A549 (cell line): ENCODE measurements around the gene RAD9A. TPM values are rescaled to one million over a fixed set of nuclear protein-coding genes. Genes with fewer than 3 reads are reported as not detected.
A peak's percentile ranks its signal among the peaks of the same experiment; 100 is the strongest.

ENCODE experiments used
- ATAC-seq, 2 experiments: fragments of 200-7000 bp in 1 of 2; fragments of >200 bp in 1 of 2; cut with Nextera tagmentation in 1 of 2; cut with Tn5 transposase in 1 of 2; 3 replicates each; pipeline versions ENCODE4 v1.8.0 to v1.9.1; 2018 to 2020; ENCODE audit warnings: mild to moderate bottlenecking in 1 of 2, moderate library complexity in 1 of 2
- CTCF ChIA-PET: fragments of 300-600 bp; sonication (Branson Sonifier 250); formaldehyde crosslinking; extraction: SDS; loops from one replicate; lab custom pipeline; 2021; ENCODE audit warnings: antibody characterized with exemption, inconsistent platforms; lab: Yijun Ruan, JAX
- POLR2A ChIA-PET: fragments of 350-600 bp; formaldehyde crosslinking; extraction: SDS; loops from one replicate; lab custom pipeline; 2021; ENCODE audit warnings: antibody characterized with exemption, inconsistent platforms; lab: Yijun Ruan, JAX
- DNase-seq, 2 experiments: peaks; one replicate each; pipeline versions ENCODE4 v3.0.0 to v3.0.0-alpha.2; 2011 to 2016; ENCODE audit warnings: low read depth in 1 of 2, low spot score in 1 of 2
- FAIRE-seq: peaks from 2 replicates; lab custom pipeline; 2011; peaks lifted over from hg19 to GRCh38; lab: Jason Lieb, UNC
- H3K27ac ChIP-seq, 2 experiments: fragments of >200 bp; sonication (Bioruptor Twin); formaldehyde crosslinking; 3 replicates each; pipeline ENCODE4 v1.5.1; 2016 to 2017
- H3K4me1 ChIP-seq: fragments of >200 bp; sonication (Bioruptor Twin); formaldehyde crosslinking; 3 replicates; pipeline ENCODE4 v1.6.1; 2016
- H3K4me2 ChIP-seq: fragments of >200 bp; sonication (Bioruptor Twin); formaldehyde crosslinking; 3 replicates; pipeline ENCODE4 v1.6.1; 2016
- H3K4me3 ChIP-seq: fragments of >200 bp; sonication (Bioruptor Twin); formaldehyde crosslinking; 3 replicates; pipeline ENCODE4 v1.5.1; 2016
- H3K9me3 ChIP-seq: fragments of >200 bp; sonication (Bioruptor Twin); formaldehyde crosslinking; 3 replicates; pipeline ENCODE4 v1.6.1; 2016
- BCL3 ChIP-seq: fragments of >200 bp; sonication (Bioruptor Twin); formaldehyde crosslinking; IDR thresholded peaks from 3 replicates; pipeline ENCODE4 v1.6.1; 2016
- BHLHE40 ChIP-seq: IDR thresholded peaks from 2 replicates; pipeline ENCODE4 v1.6.1; 2012; ENCODE audit warnings: low read depth, low read length, inconsistent platforms
- CEBPB ChIP-seq, 2 experiments: fragments of >200 bp in 1 of 2; sonication (Bioruptor Twin) in 1 of 2; formaldehyde crosslinking in 1 of 2; IDR thresholded peaks; 2 replicates each; pipeline ENCODE4 v1.6.1; 2012 to 2016
- EP300 ChIP-seq, 2 experiments: fragments of >200 bp; sonication (Bioruptor Twin); formaldehyde crosslinking; IDR thresholded peaks; 2 replicates in 1 of 2; 3 replicates in 1 of 2; pipeline ENCODE4 v1.6.1; 2016 to 2017
- FOXS1 ChIP-seq: fragments of 250-450 bp; sonication (Bioruptor Pico); IDR thresholded peaks from 2 replicates; pipeline ENCODE4 v1.5.0; 2020; ENCODE audit warnings: mild to moderate bottlenecking, moderate library complexity
- HDAC2 ChIP-seq: fragments of 200-600 bp; sonication (generic); IDR thresholded peaks from 2 replicates; pipeline ENCODE4 v1.6.1; 2016
- HOXB13 ChIP-seq: fragments of 250-450 bp; sonication (Bioruptor Pico); IDR thresholded peaks from 2 replicates; pipeline ENCODE4 v1.5.0; 2020; ENCODE audit warnings: low read depth, mild to moderate bottlenecking, moderate library complexity
- HOXB5 ChIP-seq: fragments of 250-450 bp; sonication (Bioruptor Pico); IDR thresholded peaks from 2 replicates; pipeline ENCODE4 v1.5.0; 2020; ENCODE audit warnings: mild to moderate bottlenecking, moderate library complexity
- JUN ChIP-seq, 2 experiments: fragments of >200 bp; sonication (Bioruptor Twin); formaldehyde crosslinking; IDR thresholded peaks; 2 replicates in 1 of 2; 3 replicates in 1 of 2; pipeline ENCODE4 v1.6.1; 2016 to 2017
- MAFK ChIP-seq: fragments of 450-650 bp; IDR thresholded peaks from 2 replicates; pipeline ENCODE4 v1.6.1; 2014; ENCODE audit not compliant: partially characterized antibody
- MYC ChIP-seq: IDR thresholded peaks from 2 replicates; pipeline ENCODE4 v1.6.1; 2012; ENCODE audit warnings: mild to moderate bottlenecking, inconsistent platforms, low read length, improper control_type of control experiment, borderline replicate concordance
- NPAS2 ChIP-seq: fragments of 250-450 bp; sonication (Bioruptor Pico); IDR thresholded peaks from 2 replicates; pipeline ENCODE4 v1.8.0; 2022; ENCODE audit warnings: mild to moderate bottlenecking, moderate library complexity, borderline replicate concordance
- POLR2AphosphoS2 ChIP-seq: conservative IDR thresholded peaks from 2 replicates; pipeline ENCODE4 v1.6.1; 2012; ENCODE audit warnings: low read length, improper control_type of control experiment, inconsistent platforms
- RAD21 ChIP-seq, 2 experiments: fragments of >200 bp in 1 of 2; sonication (Bioruptor Twin) in 1 of 2; formaldehyde crosslinking in 1 of 2; IDR thresholded peaks in 1 of 2; conservative IDR thresholded peaks in 1 of 2; 2 replicates in 1 of 2; 3 replicates in 1 of 2; pipeline ENCODE4 v1.6.1; 2012 to 2018; ENCODE audit warnings: inconsistent platforms in 1 of 2
- RARB ChIP-seq: fragments of 250-450 bp; sonication (Bioruptor Pico); IDR thresholded peaks from 2 replicates; pipeline ENCODE4 v1.8.0; 2021; ENCODE audit warnings: mild to moderate bottlenecking, moderate library complexity
- RNF2 ChIP-seq: fragments of 200-600 bp; sonication (generic); IDR thresholded peaks from 2 replicates; pipeline ENCODE4 v1.6.1; 2016; ENCODE audit warnings: low read depth, mild to moderate bottlenecking, antibody characterized with exemption, moderate library complexity, borderline replicate concordance
- SREBF2 ChIP-seq: fragments of 450-650 bp; IDR thresholded peaks from 2 replicates; pipeline ENCODE4 v1.6.1; 2014; ENCODE audit warnings: mild to moderate bottlenecking, moderate library complexity
- TP53 ChIP-seq: fragments of 250-450 bp; sonication (Bioruptor Pico); IDR thresholded peaks from 2 replicates; pipeline ENCODE4 v1.5.0; 2021; ENCODE audit warnings: mild to moderate bottlenecking, moderate library complexity
- ZC3H11A ChIP-seq: fragments of 450-650 bp; IDR thresholded peaks from 2 replicates; pipeline ENCODE4 v1.6.1; 2014; ENCODE audit warnings: antibody characterized with exemption, mild to moderate bottlenecking
- ZFP36 ChIP-seq: fragments of 450-650 bp; IDR thresholded peaks from 2 replicates; pipeline ENCODE4 v1.6.1; 2014; ENCODE audit warnings: borderline replicate concordance; ENCODE audit not compliant: partially characterized antibody
- ZNF302 ChIP-seq: fragments of 250-450 bp; sonication (Bioruptor Pico); IDR thresholded peaks from 2 replicates; pipeline ENCODE4 v1.9.0; 2021; ENCODE audit warnings: inconsistent platforms, mild to moderate bottlenecking, moderate library complexity
- WGBS: methylation state at CpG from one replicate; pipeline ENCODE4 v1.1.6; 2017; ENCODE audit errors: missing lambda C conversion rate; 5-methylcytosine and 5-hydroxymethylcytosine counted together
- polyA plus RNA-seq, 4 experiments: library from polyadenylated mRNA; depleted of rRNA in 3 of 4; stranded (reverse); fragments of >200 nt; fragmentation: RNase III in 1 of 4; extraction: RNeasy Plus Mini Kit Qiagen cat#74134 plus additional on column Dnase treatment in 1 of 4; gene quantifications; 2 replicates in 3 of 4; 3 replicates in 1 of 4; pipeline ENCODE4 v1.2.3, GENCODE V29; 2011 to 2017
- TF ChIP-seq, protein P1 (sequence below): IDR thresholded peaks from 2 replicates; pipeline ENCODE4 v1.6.1; 2012
- TF ChIP-seq, protein P2 (sequence below): fragments of >200 bp; sonication (Bioruptor Twin); formaldehyde crosslinking; IDR thresholded peaks from 3 replicates; pipeline ENCODE4 v1.5.1; 2016

RAD9A gene
- polyA plus RNA-seq, 2 of the 4 experiments (the other 2 are of a cell fraction) = 19.0 to 43.7 TPM

GRCh38 chr11:67369275-67369674 lies 22.5 kb upstream of the RAD9A start:
- no peaks in the 10 kb centered on the region for H3K9me3 ChIP-seq
- ChIA-PET CTCF (interaction anchor here (0.9 to 46.2 kb wide), 6 partner anchors 11 to 106 kb away, joined by 3 to 1913 read pairs (median 14); partner anchors contain the start of genes POLD4, PPP1CA, RAD9A and TBC1D10C), POLR2A (interaction anchor here (0.9 to 9.3 kb wide), 4 partner anchors 10 to 22 kb away, joined by 3 to 172 read pairs (median 16); partner anchors contain the start of genes POLD4 and RAD9A)
- peak overlapping the region; percentile 95 to 100 for H3K27ac ChIP-seq
- peak overlapping the region; percentile 68; the same call in 1 of the 3 replicates for H3K4me3 ChIP-seq
- no peak for ATAC-seq
- no peak for DNase-seq
- TF ChIP-seq HDAC2 = no peak
- no peak for TF ChIP-seq ZNF302
- TF ChIP-seq TP53 (CRISPR knock-in tag) = no peak
- TF ChIP-seq NPAS2 = no peak
- TF ChIP-seq, protein P1, sequence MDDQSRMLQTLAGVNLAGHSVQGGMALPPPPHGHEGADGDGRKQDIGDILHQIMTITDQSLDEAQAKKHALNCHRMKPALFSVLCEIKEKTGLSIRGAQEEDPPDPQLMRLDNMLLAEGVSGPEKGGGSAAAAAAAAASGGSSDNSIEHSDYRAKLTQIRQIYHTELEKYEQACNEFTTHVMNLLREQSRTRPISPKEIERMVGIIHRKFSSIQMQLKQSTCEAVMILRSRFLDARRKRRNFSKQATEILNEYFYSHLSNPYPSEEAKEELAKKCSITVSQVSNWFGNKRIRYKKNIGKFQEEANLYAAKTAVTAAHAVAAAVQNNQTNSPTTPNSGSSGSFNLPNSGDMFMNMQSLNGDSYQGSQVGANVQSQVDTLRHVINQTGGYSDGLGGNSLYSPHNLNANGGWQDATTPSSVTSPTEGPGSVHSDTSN = no peak
- no peak for TF ChIP-seq MAFK
- no peak for TF ChIP-seq SREBF2
- no peak for TF ChIP-seq FOXS1
- no peak for TF ChIP-seq BHLHE40
- no peak for TF ChIP-seq HOXB5 (CRISPR knock-in tag)
- TF ChIP-seq MYC = no peak
- no peak for TF ChIP-seq ZFP36
- TF ChIP-seq RARB = no peak
- no peak for TF ChIP-seq ZC3H11A
- no peak for TF ChIP-seq CEBPB (IDR thresholded peaks at IDR 0.05)
- TF ChIP-seq JUN (IDR thresholded peaks at IDR 0.05) = no peak
- TF ChIP-seq RNF2 = no peak
- TF ChIP-seq POLR2AphosphoS2 = no peak
- TF ChIP-seq HOXB13 (CRISPR knock-in tag) = no peak
- 93% methylated on average over 8 of the region's 8 CpGs for WGBS
- H3K4me1 ChIP-seq = peaks cover 75% of the 10 kb centered on the region
- no peak for FAIRE-seq
- H3K4me2 ChIP-seq = peak overlapping the region; percentile 95

DNA sequence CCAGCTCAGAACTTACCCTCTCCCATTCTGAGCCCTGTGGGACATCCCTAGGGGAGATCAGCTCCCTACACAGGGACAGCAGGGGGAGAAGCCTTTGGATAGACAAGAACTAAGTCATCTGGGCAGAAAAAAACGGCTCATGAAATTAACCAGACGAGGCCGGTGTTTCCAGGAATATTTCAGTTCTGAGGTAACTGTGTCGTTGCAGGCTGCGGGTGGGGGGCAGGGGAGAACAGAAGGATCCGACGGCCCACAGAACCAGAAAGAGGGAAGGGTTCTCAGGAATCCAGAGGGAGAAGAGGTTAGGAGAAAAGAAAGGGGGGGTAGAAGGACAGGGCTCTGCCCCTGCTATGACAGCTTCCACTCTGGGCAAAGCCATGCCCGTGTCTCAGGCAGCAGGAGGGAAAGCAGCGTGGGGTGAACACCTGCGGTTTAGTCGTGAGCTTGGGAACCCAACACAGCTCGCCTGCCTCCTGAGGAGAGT lies 21.9 kb upstream of the RAD9A start:
- peak overlapping the region; percentile 95 to 100 for H3K27ac ChIP-seq
- no peak for ATAC-seq
- H3K4me3 ChIP-seq = peak overlapping the region; percentile 68
- peaks cover 73% of the 10 kb centered on the region for H3K4me1 ChIP-seq
- no peak for DNase-seq
- TF ChIP-seq EP300 (IDR thresholded peaks at IDR 0.05) (no peak), RAD21 (conservative IDR thresholded peaks at IDR 0.05 in 1 of 2, IDR thresholded peaks at IDR 0.05 in 1 of 2) (no peak), HOXB13 (CRISPR knock-in tag) (no peak), BCL3 (no peak), TP53 (CRISPR knock-in tag) (no peak)
- TF ChIP-seq, protein P2, sequence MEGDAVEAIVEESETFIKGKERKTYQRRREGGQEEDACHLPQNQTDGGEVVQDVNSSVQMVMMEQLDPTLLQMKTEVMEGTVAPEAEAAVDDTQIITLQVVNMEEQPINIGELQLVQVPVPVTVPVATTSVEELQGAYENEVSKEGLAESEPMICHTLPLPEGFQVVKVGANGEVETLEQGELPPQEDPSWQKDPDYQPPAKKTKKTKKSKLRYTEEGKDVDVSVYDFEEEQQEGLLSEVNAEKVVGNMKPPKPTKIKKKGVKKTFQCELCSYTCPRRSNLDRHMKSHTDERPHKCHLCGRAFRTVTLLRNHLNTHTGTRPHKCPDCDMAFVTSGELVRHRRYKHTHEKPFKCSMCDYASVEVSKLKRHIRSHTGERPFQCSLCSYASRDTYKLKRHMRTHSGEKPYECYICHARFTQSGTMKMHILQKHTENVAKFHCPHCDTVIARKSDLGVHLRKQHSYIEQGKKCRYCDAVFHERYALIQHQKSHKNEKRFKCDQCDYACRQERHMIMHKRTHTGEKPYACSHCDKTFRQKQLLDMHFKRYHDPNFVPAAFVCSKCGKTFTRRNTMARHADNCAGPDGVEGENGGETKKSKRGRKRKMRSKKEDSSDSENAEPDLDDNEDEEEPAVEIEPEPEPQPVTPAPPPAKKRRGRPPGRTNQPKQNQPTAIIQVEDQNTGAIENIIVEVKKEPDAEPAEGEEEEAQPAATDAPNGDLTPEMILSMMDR = no peak
- WGBS = 57% methylated on average over 12 of the region's 12 CpGs
- H3K9me3 ChIP-seq = no peaks in the 10 kb centered on the region
- CTCF ChIA-PET = interaction anchor here (0.9 to 46.2 kb wide), 6 partner anchors 11 to 100 kb away, joined by 3 to 1913 read pairs (median 13); partner anchors contain the start of genes POLD4, PPP1CA, RAD9A and TBC1D10C
- H3K4me2 ChIP-seq = peak overlapping the region; percentile 95
- POLR2A ChIA-PET = interaction anchor here (0.9 to 9.3 kb wide), 4 partner anchors 9 to 22 kb away, joined by 3 to 172 read pairs (median 16); partner anchors contain the start of genes POLD4 and RAD9A
- no peak for FAIRE-seq
